GM23248 (cell line): ENCODE results near the gene PRF1.

Source experiments
- EZH2 ChIP-seq: fragments of 200-600 bp; sonication (generic); IDR thresholded peaks from 2 replicates; pipeline ENCODE4 v1.6.1; 2018; ENCODE audit warnings: antibody characterized with exemption, mild to moderate bottlenecking; ENCODE audit not compliant: insufficient read depth, poor library complexity, severe bottlenecking
- EZH2phosphoT487 ChIP-seq: fragments of 200-600 bp; sonication (generic); IDR thresholded peaks from 2 replicates; pipeline ENCODE4 v1.6.1; 2018; ENCODE audit warnings: antibody characterized with exemption, moderate library complexity, mild to moderate bottlenecking, low read depth; ENCODE audit not compliant: insufficient read depth

- no peak for TF ChIP-seq EZH2phosphoT487
- no peak for TF ChIP-seq EZH2
Measured at GRCh38 chr10:70595566-70596016, 7.0 kb downstream of the PRF1 start.
